Prostate gland (tissue), 2 donors: Measurements from ENCODE around the gene MS4A6A.
A peak's percentile ranks its signal among the peaks of the same experiment; 100 is the strongest.

ENCODE experiments used
- POLR2A ChIP-seq: fragments of 450-650 bp; IDR thresholded peaks from one replicate; pipeline ENCODE4 v1.6.1; 2016; ENCODE audit warnings: antibody characterized with exemption, mild to moderate bottlenecking
- POLR2AphosphoS5 ChIP-seq: sonication (generic); formaldehyde crosslinking; IDR thresholded peaks from one replicate; pipeline ENCODE4 v1.6.1; 2017; ENCODE audit warnings: antibody characterized with exemption
- TF ChIP-seq, protein P1 (sequence below), 4 experiments: fragments of 200-600 bp in 2 of 4; fragments of 450-650 bp in 2 of 4; sonication (generic) in 2 of 4; IDR thresholded peaks; 1 replicate in 3 of 4; 2 replicates in 1 of 4; pipeline ENCODE4 v1.5.1; 2016 to 2019; ENCODE audit warnings: antibody characterized with exemption in 4 of 4, mild to moderate bottlenecking in 2 of 4, moderate library complexity in 2 of 4

GRCh38 chr11:60130496-60130895, 52.4 kb downstream of the MS4A6A start:
- TF ChIP-seq, protein P1, sequence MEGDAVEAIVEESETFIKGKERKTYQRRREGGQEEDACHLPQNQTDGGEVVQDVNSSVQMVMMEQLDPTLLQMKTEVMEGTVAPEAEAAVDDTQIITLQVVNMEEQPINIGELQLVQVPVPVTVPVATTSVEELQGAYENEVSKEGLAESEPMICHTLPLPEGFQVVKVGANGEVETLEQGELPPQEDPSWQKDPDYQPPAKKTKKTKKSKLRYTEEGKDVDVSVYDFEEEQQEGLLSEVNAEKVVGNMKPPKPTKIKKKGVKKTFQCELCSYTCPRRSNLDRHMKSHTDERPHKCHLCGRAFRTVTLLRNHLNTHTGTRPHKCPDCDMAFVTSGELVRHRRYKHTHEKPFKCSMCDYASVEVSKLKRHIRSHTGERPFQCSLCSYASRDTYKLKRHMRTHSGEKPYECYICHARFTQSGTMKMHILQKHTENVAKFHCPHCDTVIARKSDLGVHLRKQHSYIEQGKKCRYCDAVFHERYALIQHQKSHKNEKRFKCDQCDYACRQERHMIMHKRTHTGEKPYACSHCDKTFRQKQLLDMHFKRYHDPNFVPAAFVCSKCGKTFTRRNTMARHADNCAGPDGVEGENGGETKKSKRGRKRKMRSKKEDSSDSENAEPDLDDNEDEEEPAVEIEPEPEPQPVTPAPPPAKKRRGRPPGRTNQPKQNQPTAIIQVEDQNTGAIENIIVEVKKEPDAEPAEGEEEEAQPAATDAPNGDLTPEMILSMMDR (IDR thresholded peaks at IDR 0.05) = peak in 2 of 4 experiments; percentile 32 to 40
- TF ChIP-seq POLR2A = no peak
- no peak for TF ChIP-seq POLR2AphosphoS5
